Stimulated activated naive CD8-positive, alpha-beta T cell treated with anti-CD3 and anti-CD28 coated beads, Interleukin-15, Interleukin-2, amounts not matched to agents 100 U/mL and 50 U/mL, for 24 hours (primary cell): ENCODE data around the gene MPIG6B.

ENCODE experiments used
- ATAC-seq: fragments of 150-1000 bp; cut with Tn5 transposase; one replicate; pipeline ENCODE4 v1.10.0; 2021
- DNase-seq: peaks from one replicate; pipeline ENCODE4 v3.0.0; 2021

Gene MPIG6B

GRCh38 chr6:31723245-31723979 is at the start of gene MPIG6B:
Gene MPIG6B (plus strand): TSS chr6:31723373. CDS start chr6:31723384, 11 bp downstream.
- ATAC-seq = no peak
- no peak for DNase-seq

GRCh38 chr6:31676322-31676903 is 46.8 kb upstream of the MPIG6B start:
- no peak for ATAC-seq
- no peak for DNase-seq

- ATAC-seq (no peak), DNase-seq (no peak)
Measured at GRCh38 chr6:31676904-31677303, 46.3 kb upstream of the MPIG6B start.

- ATAC-seq (no peak), DNase-seq (no peak)
Measured at GRCh38 chr6:31677955-31678354, 45.2 kb upstream of the MPIG6B start.

- DNase-seq (peak; percentile 75), ATAC-seq (peak; percentile 71)
Measured at GRCh38 chr6:31680226-31681134, 42.7 kb upstream of the MPIG6B start, which contains the start of gene LY6G5C. Gene LY6G5C (minus strand): TSS chr6:31681067. CDS start chr6:31680373, 694 bp downstream.

GRCh38 chr6:31681135-31681671 is 42.0 kb upstream of the MPIG6B start:
- peak; percentile 66 for DNase-seq
- ATAC-seq = peak; percentile 59

- ATAC-seq (no peak), DNase-seq (no peak)
Measured at GRCh38 chr6:31683591-31683990, 39.6 kb upstream of the MPIG6B start.

GRCh38 chr6:31686483-31686882 is 36.7 kb upstream of the MPIG6B start:
- DNase-seq = no peak
- ATAC-seq = no peak

- ATAC-seq (no peak), DNase-seq (no peak)
Measured at GRCh38 chr6:31687321-31687720, 35.9 kb upstream of the MPIG6B start.

GRCh38 chr6:31687860-31688693 is 35.1 kb upstream of the MPIG6B start:
- no peak for ATAC-seq
- DNase-seq = no peak

GRCh38 chr6:31689249-31690110 is 33.7 kb upstream of the MPIG6B start:
- ATAC-seq (no peak), DNase-seq (peak; percentile 30)

- peak; percentile 65 for ATAC-seq
- DNase-seq = no peak
Measured at GRCh38 chr6:31690231-31691077, 32.7 kb upstream of the MPIG6B start.

GRCh38 chr6:31691078-31691463 is 32.1 kb upstream of the MPIG6B start:
- ATAC-seq (no peak), DNase-seq (no peak)

- no peak for DNase-seq
- no peak for ATAC-seq
Measured at GRCh38 chr6:31691564-31692108, 31.5 kb upstream of the MPIG6B start.

GRCh38 chr6:31692353-31692752 is 30.8 kb upstream of the MPIG6B start:
- ATAC-seq (no peak), DNase-seq (no peak)

GRCh38 chr6:31692886-31693285 is 30.3 kb upstream of the MPIG6B start:
- DNase-seq = no peak
- ATAC-seq = no peak

- ATAC-seq (no peak), DNase-seq (no peak)
Measured at GRCh38 chr6:31693535-31693934, 29.6 kb upstream of the MPIG6B start.

GRCh38 chr6:31697555-31697954 is 25.6 kb upstream of the MPIG6B start:
- ATAC-seq = no peak
- no peak for DNase-seq

- no peak for DNase-seq
- ATAC-seq = no peak
Measured at GRCh38 chr6:31700740-31701401, 22.3 kb upstream of the MPIG6B start.
